WTC11 (cell line): Measurements from ENCODE around the gene CHMP5.

Source experiments
- CBFB ChIP-seq: sonication (generic); formaldehyde crosslinking; IDR thresholded peaks from 2 replicates; pipeline ENCODE4 v1.8.1; 2022; ENCODE audit warnings: mild to moderate bottlenecking, low read depth, missing genetic modification reagents
- CTCF ChIP-seq: fragments of 200-600 bp; IDR thresholded peaks from 2 replicates; pipeline ENCODE4 v1.8.0; 2022; ENCODE audit warnings: antibody characterized with exemption
- SMAD3 ChIP-seq: sonication (generic); formaldehyde crosslinking; IDR thresholded peaks from 2 replicates; pipeline ENCODE4 v1.8.0; 2022; ENCODE audit warnings: missing genetic modification reagents, mild to moderate bottlenecking, borderline replicate concordance

GRCh38 chr9:33232815-33233214, 32.0 kb upstream of the CHMP5 start:
- no peak for TF ChIP-seq CTCF
- TF ChIP-seq CBFB: no peak
- no peak for TF ChIP-seq SMAD3 (CRISPR knock-in tag)
